ENCODE data around the gene CYP4F2. TPM values are rescaled to one million over a fixed set of nuclear protein-coding genes. Genes with fewer than 3 reads are reported as not detected.
"Not testable (repeated sequence)": the region's sequence is repeated elsewhere in the genome, so short reads cannot be mapped to it uniquely, and the experiment has no call there.

Gene CYP4F2
- total RNA-seq, 4 donors from 2014 or later: 0.98 TPM; not detected in 3

GRCh38 chr19:15902254-15902653 is 4.4 kb upstream of the CYP4F2 start:
- intact Hi-C loops (cut with DNase I; ENCODE audit: low total_unique reads) (no loop called here), in situ Hi-C loops (cut with MboI; ENCODE audit: low sequenced_read_pairs in 4 of 4) (no loop called here)
- ATAC-seq (no peak), DNase-seq (no peak)
- no peaks in the 10 kb centered on the region for H3K9me3 ChIP-seq
- H3K27me3 ChIP-seq: peaks cover 2 to 7% (median 5%) of the 10 kb centered on the region in 3 donors
- no peak overlapping the region for H3K4me3 ChIP-seq
- H3K27ac ChIP-seq: no peak overlapping the region
- H3K4me1 ChIP-seq: no peaks in the 10 kb centered on the region
- no peaks in the 10 kb centered on the region for H3K36me3 ChIP-seq
- TF ChIP-seq, protein P1, sequence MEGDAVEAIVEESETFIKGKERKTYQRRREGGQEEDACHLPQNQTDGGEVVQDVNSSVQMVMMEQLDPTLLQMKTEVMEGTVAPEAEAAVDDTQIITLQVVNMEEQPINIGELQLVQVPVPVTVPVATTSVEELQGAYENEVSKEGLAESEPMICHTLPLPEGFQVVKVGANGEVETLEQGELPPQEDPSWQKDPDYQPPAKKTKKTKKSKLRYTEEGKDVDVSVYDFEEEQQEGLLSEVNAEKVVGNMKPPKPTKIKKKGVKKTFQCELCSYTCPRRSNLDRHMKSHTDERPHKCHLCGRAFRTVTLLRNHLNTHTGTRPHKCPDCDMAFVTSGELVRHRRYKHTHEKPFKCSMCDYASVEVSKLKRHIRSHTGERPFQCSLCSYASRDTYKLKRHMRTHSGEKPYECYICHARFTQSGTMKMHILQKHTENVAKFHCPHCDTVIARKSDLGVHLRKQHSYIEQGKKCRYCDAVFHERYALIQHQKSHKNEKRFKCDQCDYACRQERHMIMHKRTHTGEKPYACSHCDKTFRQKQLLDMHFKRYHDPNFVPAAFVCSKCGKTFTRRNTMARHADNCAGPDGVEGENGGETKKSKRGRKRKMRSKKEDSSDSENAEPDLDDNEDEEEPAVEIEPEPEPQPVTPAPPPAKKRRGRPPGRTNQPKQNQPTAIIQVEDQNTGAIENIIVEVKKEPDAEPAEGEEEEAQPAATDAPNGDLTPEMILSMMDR (IDR thresholded peaks at IDR 0.05 in 4 of 5, conservative IDR thresholded peaks at IDR 0.05 in 1 of 5): no peak
- no peak for TF ChIP-seq POLR2A (IDR thresholded peaks at IDR 0.05)

DNA sequence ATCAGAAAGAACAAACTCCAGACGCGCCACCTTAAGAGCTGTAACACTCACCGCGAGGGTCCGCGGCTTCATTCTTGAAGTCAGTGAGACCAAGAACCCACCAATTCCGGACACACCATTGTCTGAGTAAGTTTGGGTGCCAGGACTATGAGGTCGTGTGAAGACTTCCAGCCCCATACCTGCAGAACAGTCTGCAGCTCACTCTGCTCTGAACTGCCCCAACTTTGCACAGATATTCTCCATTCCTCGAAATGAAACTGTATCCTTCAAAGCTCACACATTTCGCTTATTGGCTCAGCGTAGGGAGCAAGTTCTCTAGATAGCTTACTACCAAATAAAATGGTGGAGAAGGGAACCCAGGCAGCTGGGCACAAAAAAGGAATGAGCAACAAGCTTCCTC is 2.6 kb upstream of the CYP4F2 start:
- no peaks in the 10 kb centered on the region for H3K9me3 ChIP-seq
- no peaks in the 10 kb centered on the region for H3K36me3 ChIP-seq
- DNase-seq: no peak
- H3K4me1 ChIP-seq: no peaks in the 10 kb centered on the region
- ATAC-seq: no peak
- H3K4me3 ChIP-seq: no peak overlapping the region
- TF ChIP-seq POLR2A (IDR thresholded peaks at IDR 0.05): no peak
- TF ChIP-seq, protein P1 (IDR thresholded peaks at IDR 0.05 in 4 of 5, conservative IDR thresholded peaks at IDR 0.05 in 1 of 5): no peak
- peaks cover 2 to 5% (median 5%) of the 10 kb centered on the region in 3 donors for H3K27me3 ChIP-seq
- intact Hi-C loops (cut with DNase I; ENCODE audit: low total_unique reads) (no loop called here), in situ Hi-C loops (cut with MboI; ENCODE audit: low sequenced_read_pairs in 4 of 4) (no loop called here)
- H3K27ac ChIP-seq: no peak overlapping the region

DNA sequence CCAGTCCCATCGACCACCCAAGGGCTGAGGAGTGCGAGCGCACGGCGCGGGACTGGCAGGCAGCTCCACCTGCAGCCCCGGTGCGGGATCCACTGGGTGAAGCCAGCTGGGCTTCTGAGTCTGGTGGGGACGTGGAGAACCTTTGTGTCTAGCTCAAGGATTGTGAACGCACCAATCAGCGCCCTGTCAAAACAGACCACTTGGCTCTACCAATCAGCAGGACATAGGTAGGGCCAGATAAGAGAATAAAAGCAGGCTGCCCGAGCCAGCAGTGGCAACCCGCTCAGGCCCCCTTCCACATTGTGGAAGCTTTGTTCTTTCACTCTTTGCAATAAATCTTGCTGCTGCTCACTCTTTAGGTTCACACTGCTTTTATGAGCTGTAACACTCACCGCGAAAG is 2.2 kb upstream of the CYP4F2 start:
- H3K36me3 ChIP-seq; H3K27ac ChIP-seq; intact Hi-C loops (cut with DNase I; ENCODE audit: low total_unique reads); in situ Hi-C loops (cut with MboI; ENCODE audit: low sequenced_read_pairs in 4 of 4); H3K4me1 ChIP-seq; ATAC-seq; H3K9me3 ChIP-seq; H3K4me3 ChIP-seq; DNase-seq; H3K27me3 ChIP-seq: not testable (repeated sequence)

- intact Hi-C loops (cut with DNase I; ENCODE audit: low total_unique reads); H3K9me3 ChIP-seq; DNase-seq; H3K27me3 ChIP-seq; H3K4me3 ChIP-seq; H3K27ac ChIP-seq; in situ Hi-C loops (cut with MboI; ENCODE audit: low sequenced_read_pairs in 4 of 4); ATAC-seq; H3K36me3 ChIP-seq; H3K4me1 ChIP-seq: not testable (repeated sequence)
Measured at GRCh38 chr19:15899561-15899960, 1.7 kb upstream of the CYP4F2 start.

- H3K4me3 ChIP-seq: no peak overlapping the region
- TF ChIP-seq POLR2A (IDR thresholded peaks at IDR 0.05): no peak
- TF ChIP-seq, protein P1 (IDR thresholded peaks at IDR 0.05 in 4 of 5, conservative IDR thresholded peaks at IDR 0.05 in 1 of 5): no peak
- no peak overlapping the region for H3K27ac ChIP-seq
- in situ Hi-C loops (cut with MboI; ENCODE audit: low sequenced_read_pairs in 4 of 4): no loop called here
- no peaks in the 10 kb centered on the region for H3K4me1 ChIP-seq
- intact Hi-C loops (cut with DNase I; ENCODE audit: low total_unique reads): no loop called here
- H3K27me3 ChIP-seq: peaks cover 2 to 5% (median 4%) of the 10 kb centered on the region in 3 donors
- no peak for DNase-seq
- no peaks in the 10 kb centered on the region for H3K36me3 ChIP-seq
- ATAC-seq: no peak
- H3K9me3 ChIP-seq: no peaks in the 10 kb centered on the region
Measured at GRCh38 chr19:15897026-15897737, 692 bp downstream of the CYP4F2 start.
